H1 (cell line): ENCODE measurements around the gene BBS4. TPM values are rescaled to one million over a fixed set of nuclear protein-coding genes. Genes with fewer than 3 reads are reported as not detected.
"Not testable (repeated sequence)": the region's sequence is repeated elsewhere in the genome, so short reads cannot be mapped to it uniquely, and the experiment has no call there.

Experiments used
- CTCF ChIA-PET: fragments of 300-600 bp; sonication (Branson Sonifier 250); formaldehyde crosslinking; loops from one replicate; lab custom pipeline; 2021; ENCODE audit not compliant: partially characterized antibody; lab: Charles Lee
- POLR2A ChIA-PET: fragments of 300-600 bp; sonication (Branson Sonifier 250); formaldehyde crosslinking; loops from one replicate; lab custom pipeline; 2021; ENCODE audit warnings: inconsistent platforms; ENCODE audit not compliant: partially characterized antibody; lab: Charles Lee
- DNase-seq, 2 experiments: peaks; one replicate each; pipeline versions ENCODE4 v3.0.0 to v3.0.0-alpha.2; 2010 to 2022; ENCODE audit warnings: low spot score in 2 of 2, low read depth in 1 of 2, mixed read lengths in 1 of 2
- FAIRE-seq: peaks from 2 replicates; lab custom pipeline; 2011; peaks lifted over from hg19 to GRCh38; lab: Jason Lieb, UNC
- H2AFZ ChIP-seq: 2 replicates; pipeline ENCODE4 v1.8.1; 2012; ENCODE audit warnings: low read length, inconsistent platforms
- H2AK5ac ChIP-seq: 2 replicates; pipeline ENCODE4 v1.6.1; 2013; ENCODE audit warnings: low read depth, low read length
- H2BK120ac ChIP-seq: replicated peaks from 2 replicates; pipeline ENCODE3; 2013; ENCODE audit warnings: low read depth, low read length, inconsistent platforms
- H2BK12ac ChIP-seq: 2 replicates; pipeline ENCODE4 v1.6.1; 2013; ENCODE audit warnings: low read depth, low read length
- H2BK15ac ChIP-seq: 2 replicates; pipeline ENCODE4 v1.6.1; 2013; ENCODE audit warnings: low read length
- H2BK20ac ChIP-seq: 2 replicates; pipeline ENCODE4 v1.6.1; 2013; ENCODE audit warnings: low read length
- H2BK5ac ChIP-seq: 2 replicates; pipeline ENCODE4 v1.6.1; 2013; ENCODE audit warnings: low read depth, low read length
- H3K14ac ChIP-seq: 2 replicates; pipeline ENCODE4 v1.6.1; 2013; ENCODE audit warnings: inconsistent platforms; ENCODE audit not compliant: insufficient read length
- H3K18ac ChIP-seq: 2 replicates; pipeline ENCODE4 v1.6.1; 2013; ENCODE audit warnings: low read length; ENCODE audit errors: extremely low read depth
- H3K23ac ChIP-seq: 2 replicates; pipeline ENCODE4 v1.6.1; 2013; ENCODE audit warnings: inconsistent platforms; ENCODE audit not compliant: insufficient read length
- H3K23me2 ChIP-seq: 2 replicates; pipeline ENCODE4 v1.6.1; 2013; ENCODE audit warnings: low read depth, low read length
- H3K27ac ChIP-seq: 2 replicates; pipeline ENCODE4 v1.6.1; 2011; ENCODE audit warnings: low read depth, low read length, inconsistent platforms
- H3K27me3 ChIP-seq, 4 experiments: replicated peaks in 1 of 4; 1 replicate in 1 of 4; 2 replicates in 3 of 4; pipeline versions ENCODE4 v1.6.1 to v1.8.1; 2011 to 2013; ENCODE audit warnings: low read length in 3 of 4, mild to moderate bottlenecking in 3 of 4, inconsistent platforms in 2 of 4, mixed read lengths in 2 of 4, moderate library complexity in 1 of 4; ENCODE audit not compliant: control insufficient read depth in 3 of 4, insufficient read depth in 3 of 4; ENCODE audit errors: extremely low read depth in 1 of 4
- H3K36me3 ChIP-seq, 4 experiments: 2 replicates each; pipeline versions ENCODE4 v1.6.1 to v1.8.1; 2011 to 2013; ENCODE audit warnings: mild to moderate bottlenecking in 4 of 4, low read length in 3 of 4, moderate library complexity in 2 of 4, control low read depth in 1 of 4, inconsistent platforms in 1 of 4; ENCODE audit not compliant: insufficient read depth in 4 of 4, control insufficient read depth in 2 of 4
- H3K4ac ChIP-seq: replicated peaks from 2 replicates; pipeline ENCODE3; 2013; ENCODE audit warnings: low read length, low read depth, mixed read lengths, inconsistent platforms; ENCODE audit not compliant: insufficient read length
- H3K4me1 ChIP-seq, 4 experiments: replicated peaks in 1 of 4; 1 replicate in 1 of 4; 2 replicates in 3 of 4; pipeline versions ENCODE4 v1.6.1 to v1.8.1; 2011 to 2013; ENCODE audit warnings: low read length in 3 of 4, inconsistent platforms in 2 of 4, mixed read lengths in 1 of 4; ENCODE audit not compliant: insufficient read depth in 4 of 4, control insufficient read depth in 3 of 4
- H3K4me2 ChIP-seq, 2 experiments: 2 replicates each; pipeline versions ENCODE4 v1.6.1 to v1.8.1; 2011 to 2013; ENCODE audit warnings: low read depth in 2 of 2, low read length in 2 of 2, control low read depth in 1 of 2, inconsistent platforms in 1 of 2, mild to moderate bottlenecking in 1 of 2; ENCODE audit not compliant: insufficient read depth in 1 of 2
- H3K4me3 ChIP-seq, 4 experiments: fragments of 200-600, 300-600 bp in 1 of 4; sonication (generic), shearing (Covaris generic), sonication (Bioruptor Twin) in 1 of 4; 2 replicates each; pipeline versions ENCODE4 v1.5.1 to v1.8.1; 2011 to 2016; ENCODE audit warnings: low read length in 4 of 4, low read depth in 3 of 4, control low read depth in 2 of 4, inconsistent platforms in 2 of 4, mild to moderate bottlenecking in 2 of 4, mixed read lengths in 1 of 4, moderate library complexity in 1 of 4; ENCODE audit not compliant: insufficient read depth in 2 of 4; ENCODE audit errors: extremely low read depth in 1 of 4
- H3K56ac ChIP-seq: replicated peaks from 2 replicates; pipeline ENCODE3; 2013; ENCODE audit warnings: low read depth, mild to moderate bottlenecking, mixed read lengths, low read length, inconsistent platforms; ENCODE audit not compliant: insufficient read length
- H3K79me1 ChIP-seq: 2 replicates; pipeline ENCODE4 v1.6.1; 2013; ENCODE audit warnings: low read depth, low read length, control low read depth
- H3K79me2 ChIP-seq, 2 experiments: 2 replicates each; pipeline versions ENCODE4 v1.6.1 to v1.8.1; 2012 to 2013; ENCODE audit warnings: low read length in 2 of 2, mild to moderate bottlenecking in 2 of 2, inconsistent platforms in 1 of 2; ENCODE audit not compliant: insufficient read depth in 2 of 2, control insufficient read depth in 1 of 2
- H3K9ac ChIP-seq, 4 experiments: replicated peaks in 1 of 4; 1 replicate in 1 of 4; 2 replicates in 3 of 4; pipeline versions ENCODE4 v1.6.1 to v1.8.1; 2011 to 2013; ENCODE audit warnings: low read depth in 3 of 4, low read length in 3 of 4, control low read depth in 2 of 4, mild to moderate bottlenecking in 2 of 4, moderate library complexity in 2 of 4, inconsistent platforms in 1 of 4; ENCODE audit errors: extremely low read depth in 1 of 4
- H3K9me3 ChIP-seq, 2 experiments: 2 replicates each; pipeline versions ENCODE4 v1.6.1 to v1.8.1; 2012 to 2013; ENCODE audit warnings: mild to moderate bottlenecking in 2 of 2, moderate library complexity in 2 of 2, control low read depth in 1 of 2, inconsistent platforms in 1 of 2, low read depth in 1 of 2, low read length in 1 of 2, mixed read lengths in 1 of 2; ENCODE audit not compliant: insufficient read depth in 2 of 2
- H4K20me1 ChIP-seq, 2 experiments: replicated peaks in 1 of 2; 2 replicates each; pipeline versions ENCODE3 to v1.8.1; 2011 to 2013; ENCODE audit warnings: inconsistent platforms in 2 of 2, low read length in 2 of 2, mild to moderate bottlenecking in 1 of 2; ENCODE audit not compliant: insufficient read depth in 2 of 2, control insufficient read depth in 1 of 2
- H4K5ac ChIP-seq: 2 replicates; pipeline ENCODE4 v1.6.1; 2013; ENCODE audit warnings: low read length, low read depth, mixed read lengths, inconsistent platforms; ENCODE audit not compliant: insufficient read length
- H4K8ac ChIP-seq: 2 replicates; pipeline ENCODE4 v1.8.0; 2013; ENCODE audit warnings: mild to moderate bottlenecking, moderate library complexity, low read length, inconsistent platforms; ENCODE audit not compliant: insufficient read depth; ENCODE audit errors: extremely low read depth
- H4K91ac ChIP-seq: replicated peaks from 2 replicates; pipeline ENCODE3; 2013; ENCODE audit warnings: low read length, mixed read lengths, inconsistent platforms; ENCODE audit not compliant: insufficient read length
- CTCF ChIP-seq, 3 experiments: IDR thresholded peaks; 1 replicate in 2 of 3; 2 replicates in 1 of 3; pipeline versions ENCODE4 v1.5.1 to v1.6.1; 2011; ENCODE audit warnings: low read length in 3 of 3, mild to moderate bottlenecking in 3 of 3, inconsistent platforms in 2 of 3, low read depth in 1 of 3, moderate library complexity in 1 of 3; ENCODE audit not compliant: insufficient read depth in 1 of 3; ENCODE audit errors: control extremely low read depth in 1 of 3
- HDAC2 ChIP-seq, 2 experiments: fragments of 300-600 bp in 1 of 2; sonication (generic) in 1 of 2; IDR thresholded peaks; 2 replicates each; pipeline ENCODE4 v1.6.1; 2011 to 2012; ENCODE audit warnings: low read depth in 2 of 2, low read length in 2 of 2, mild to moderate bottlenecking in 2 of 2, moderate library complexity in 2 of 2, borderline replicate concordance in 1 of 2, inconsistent platforms in 1 of 2
- KDM4A ChIP-seq: IDR thresholded peaks from one replicate; pipeline ENCODE4 v1.7.1; 2012; ENCODE audit warnings: low read depth, mild to moderate bottlenecking, moderate library complexity, low read length, inconsistent platforms; ENCODE audit not compliant: severe bottlenecking
- RAD21 ChIP-seq, 2 experiments: IDR thresholded peaks in 1 of 2; conservative IDR thresholded peaks in 1 of 2; 2 replicates each; pipeline ENCODE4 v1.6.1; 2011; ENCODE audit warnings: low read depth in 2 of 2, low read length in 2 of 2, improper control_type of control experiment in 1 of 2, inconsistent platforms in 1 of 2, mild to moderate bottlenecking in 1 of 2, moderate library complexity in 1 of 2
- SIN3A ChIP-seq, 2 experiments: IDR thresholded peaks in 1 of 2; conservative IDR thresholded peaks in 1 of 2; 2 replicates each; pipeline ENCODE4 v1.6.1; 2011 to 2012; ENCODE audit warnings: low read length in 2 of 2, improper control_type of control experiment in 1 of 2, low read depth in 1 of 2, mild to moderate bottlenecking in 1 of 2
- WGBS, 2 experiments: shearing (Covaris generic) in 1 of 2; methylation state at CpG; one replicate each; pipeline versions ENCODE4 v1.1.6 to v1.1.7; 2013 to 2015; ENCODE audit warnings: low lambda C conversion rate in 2 of 2, mixed read lengths in 2 of 2, inconsistent platforms in 1 of 2, low coverage in 1 of 2, missing lambda C conversion rate in 1 of 2; ENCODE audit not compliant: insufficient replicate concordance in 2 of 2, insufficient coverage in 1 of 2, insufficient read length in 1 of 2; ENCODE audit errors: extremely low coverage in 1 of 2, missing lambda C conversion rate in 1 of 2; 5-methylcytosine and 5-hydroxymethylcytosine counted together
- polyA plus RNA-seq, 7 experiments: library from polyadenylated mRNA; depleted of rRNA in 3 of 7; stranded (reverse) in 5 of 7; unstranded in 2 of 7; fragments of >200 nt in 5 of 7; fragments of 200-250 nt in 2 of 7; gene quantifications; 1 replicate in 5 of 7; 2 replicates in 1 of 7; 4 replicates in 1 of 7; pipeline versions ENCODE4 v1.2.1 to v1.2.3, GENCODE V29; 2011 to 2013; ENCODE audit warnings: missing spikeins in 2 of 7, mixed read lengths in 2 of 7
- total RNA-seq: library from RNA; stranded (reverse); fragmentation: NEBNext Ultra II Directional; extraction: Animal tissue kit (Norgen Biotek cat#: 25700); gene quantifications from 2 replicates; pipeline ENCODE4 v1.2.1, GENCODE V29; 2021

The BBS4 gene
- total and polyA plus RNA-seq, 2 of the 8 experiments (the other 6 are each of a cell fraction or from before 2014, with no cell fraction given) = 17.4 to 24.1 TPM

GRCh38 chr15:72670656-72671352, 15.2 kb upstream of the BBS4 start:
- H2BK15ac ChIP-seq, H3K4ac ChIP-seq, H2AK5ac ChIP-seq, H3K56ac ChIP-seq, H3K14ac ChIP-seq, H3K27me3 ChIP-seq, H2BK20ac ChIP-seq, H4K8ac ChIP-seq, H3K4me1 ChIP-seq, H3K27ac ChIP-seq, H3K23me2 ChIP-seq, H3K36me3 ChIP-seq, H4K5ac ChIP-seq, H3K79me1 ChIP-seq, H3K9ac ChIP-seq, H3K79me2 ChIP-seq, H2BK120ac ChIP-seq, H3K23ac ChIP-seq, H4K20me1 ChIP-seq, H3K9me3 ChIP-seq: not testable (repeated sequence)
- POLR2A ChIA-PET = interaction anchor here (1.2 to 1.4 kb wide), 2 partner anchors 13 to 71 kb away, joined by 3 to 4 read pairs; no protein-coding TSS in a partner anchor
- CTCF ChIA-PET = interaction anchor here (0.6 to 2.1 kb wide), 18 partner anchors 10 to 352 kb away, joined by 3 to 19 read pairs (median 4); partner anchors contain the start of genes BBS4 and HIGD2B
- peak; percentile 82 for FAIRE-seq
- 9% methylated on average over 8 of the region's 8 CpGs; no CpG with 5 or more reads in 1 of the 2 experiments for WGBS, 2 experiments
- peak; percentile 63 to 97 for DNase-seq
- TF ChIP-seq CTCF (IDR thresholded peaks at IDR 0.05; ENCODE audit: control extremely low read depth in 1 of 3, insufficient read depth in 1 of 3, low read depth in 1 of 3, low read length in 3 of 3) (peak; percentile 73 to 83 (median 74)), RAD21 (IDR thresholded peaks at IDR 0.05 in 1 of 2, conservative IDR thresholded peaks at IDR 0.05 in 1 of 2; ENCODE audit: low read depth in 2 of 2, low read length in 2 of 2) (peak in 1 of 2 experiments; percentile 46; a peak in 2 of 4 replicates), HDAC2 (IDR thresholded peaks at IDR 0.05; ENCODE audit: borderline replicate concordance in 1 of 2, low read depth in 2 of 2, low read length in 2 of 2) (0 out of 4 replicates have a peak, but pooled peaks of 1 of the 2 experiments have one; percentile 39), KDM4A (peak; percentile 20), SIN3A (conservative IDR thresholded peaks at IDR 0.05 in 1 of 2, IDR thresholded peaks at IDR 0.05 in 1 of 2; ENCODE audit: low read depth in 1 of 2, low read length in 2 of 2) (peak in 1 of 2 experiments; percentile 31; a peak in 1 of 4 replicates)
- peak overlapping the region; percentile 96 for H2AFZ ChIP-seq
- H2BK12ac ChIP-seq = 0 out of 2 replicates have a peak overlapping the region, but pooled peaks have one; percentile 12
- peak overlapping the region; percentile 38 to 69 for H3K4me2 ChIP-seq
- peak overlapping the region; percentile 14; the same call in 1 of the 2 replicates for H2BK5ac ChIP-seq
- peak overlapping the region; percentile 58 for H4K91ac ChIP-seq
- H3K18ac ChIP-seq = peak overlapping the region; percentile 68
- peak overlapping the region in 3 of 4 experiments; percentile 37 to 46 (median 40); a peak in 4 of 8 replicates for H3K4me3 ChIP-seq
